A549 (cell line): Measurements from ENCODE around the gene DDIAS. TPM values are rescaled to one million over a fixed set of nuclear protein-coding genes. Genes with fewer than 3 reads are reported as not detected.

Experiments used
- ATAC-seq, 2 experiments: fragments of 200-7000 bp in 1 of 2; fragments of >200 bp in 1 of 2; cut with Nextera tagmentation in 1 of 2; cut with Tn5 transposase in 1 of 2; 3 replicates each; pipeline versions ENCODE4 v1.8.0 to v1.9.1; 2018 to 2020; ENCODE audit warnings: mild to moderate bottlenecking in 1 of 2, moderate library complexity in 1 of 2
- CTCF ChIA-PET: fragments of 300-600 bp; sonication (Branson Sonifier 250); formaldehyde crosslinking; extraction: SDS; loops from one replicate; lab custom pipeline; 2021; ENCODE audit warnings: antibody characterized with exemption, inconsistent platforms; lab: Yijun Ruan, JAX
- POLR2A ChIA-PET: fragments of 350-600 bp; formaldehyde crosslinking; extraction: SDS; loops from one replicate; lab custom pipeline; 2021; ENCODE audit warnings: antibody characterized with exemption, inconsistent platforms; lab: Yijun Ruan, JAX
- DNase-seq, 2 experiments: peaks; one replicate each; pipeline versions ENCODE4 v3.0.0 to v3.0.0-alpha.2; 2011 to 2016; ENCODE audit warnings: low read depth in 1 of 2, low spot score in 1 of 2
- FAIRE-seq: peaks from 2 replicates; lab custom pipeline; 2011; peaks lifted over from hg19 to GRCh38; lab: Jason Lieb, UNC
- H3K27ac ChIP-seq, 2 experiments: fragments of >200 bp; sonication (Bioruptor Twin); formaldehyde crosslinking; 3 replicates each; pipeline ENCODE4 v1.5.1; 2016 to 2017
- H3K4me1 ChIP-seq: fragments of >200 bp; sonication (Bioruptor Twin); formaldehyde crosslinking; 3 replicates; pipeline ENCODE4 v1.6.1; 2016
- H3K4me2 ChIP-seq: fragments of >200 bp; sonication (Bioruptor Twin); formaldehyde crosslinking; 3 replicates; pipeline ENCODE4 v1.6.1; 2016
- H3K4me3 ChIP-seq: fragments of >200 bp; sonication (Bioruptor Twin); formaldehyde crosslinking; 3 replicates; pipeline ENCODE4 v1.5.1; 2016
- H3K9me3 ChIP-seq: fragments of >200 bp; sonication (Bioruptor Twin); formaldehyde crosslinking; 3 replicates; pipeline ENCODE4 v1.6.1; 2016
- BCL3 ChIP-seq: fragments of >200 bp; sonication (Bioruptor Twin); formaldehyde crosslinking; IDR thresholded peaks from 3 replicates; pipeline ENCODE4 v1.6.1; 2016
- BHLHE40 ChIP-seq: IDR thresholded peaks from 2 replicates; pipeline ENCODE4 v1.6.1; 2012; ENCODE audit warnings: low read depth, low read length, inconsistent platforms
- ELK1 ChIP-seq: fragments of 150-350 bp; IDR thresholded peaks from 2 replicates; pipeline ENCODE4 v1.6.1; 2014; ENCODE audit warnings: low read depth, mild to moderate bottlenecking, low read length
- ESRRA ChIP-seq: fragments of 150-350 bp; IDR thresholded peaks from 2 replicates; pipeline ENCODE4 v1.6.1; 2014; ENCODE audit warnings: mild to moderate bottlenecking, low read length, borderline replicate concordance
- FOSL2 ChIP-seq, 2 experiments: fragments of 450-650 bp in 1 of 2; fragments of >200 bp in 1 of 2; sonication (Bioruptor Twin) in 1 of 2; formaldehyde crosslinking; IDR thresholded peaks; 2 replicates each; pipeline versions ENCODE4 v1.5.0 to v1.6.1; 2016 to 2020; ENCODE audit warnings: mild to moderate bottlenecking in 1 of 2, moderate library complexity in 1 of 2
- GATA3 ChIP-seq: IDR thresholded peaks from 2 replicates; pipeline ENCODE4 v1.6.1; 2012; ENCODE audit warnings: borderline replicate concordance
- HDAC2 ChIP-seq: fragments of 200-600 bp; sonication (generic); IDR thresholded peaks from 2 replicates; pipeline ENCODE4 v1.6.1; 2016
- HES2 ChIP-seq: fragments of >200 bp; sonication (Bioruptor Twin); formaldehyde crosslinking; IDR thresholded peaks from 2 replicates; pipeline ENCODE4 v1.6.1; 2016
- HEYL ChIP-seq: fragments of 250-450 bp; sonication (Bioruptor Pico); IDR thresholded peaks from 2 replicates; pipeline ENCODE4 v1.8.0; 2021; ENCODE audit warnings: mild to moderate bottlenecking, moderate library complexity
- HOXB5 ChIP-seq: fragments of 250-450 bp; sonication (Bioruptor Pico); IDR thresholded peaks from 2 replicates; pipeline ENCODE4 v1.5.0; 2020; ENCODE audit warnings: mild to moderate bottlenecking, moderate library complexity
- JUN ChIP-seq, 2 experiments: fragments of >200 bp; sonication (Bioruptor Twin); formaldehyde crosslinking; IDR thresholded peaks; 2 replicates in 1 of 2; 3 replicates in 1 of 2; pipeline ENCODE4 v1.6.1; 2016 to 2017
- JUNB ChIP-seq: fragments of >200 bp; sonication (Bioruptor Twin); formaldehyde crosslinking; IDR thresholded peaks from 2 replicates; pipeline ENCODE4 v1.6.1; 2016
- KDM1A ChIP-seq: fragments of 200-600 bp; sonication (generic); IDR thresholded peaks from 2 replicates; pipeline ENCODE4 v1.6.1; 2016; ENCODE audit warnings: low read depth, mild to moderate bottlenecking
- MAFK ChIP-seq: fragments of 450-650 bp; IDR thresholded peaks from 2 replicates; pipeline ENCODE4 v1.6.1; 2014; ENCODE audit not compliant: partially characterized antibody
- NPAS2 ChIP-seq: fragments of 250-450 bp; sonication (Bioruptor Pico); IDR thresholded peaks from 2 replicates; pipeline ENCODE4 v1.8.0; 2022; ENCODE audit warnings: mild to moderate bottlenecking, moderate library complexity, borderline replicate concordance
- POLR2A ChIP-seq: IDR thresholded peaks from 2 replicates; pipeline ENCODE4 v1.6.1; 2012; ENCODE audit warnings: mild to moderate bottlenecking, low read length
- RCOR1 ChIP-seq: fragments of 150-350 bp; IDR thresholded peaks from 2 replicates; pipeline ENCODE4 v1.6.1; 2014; ENCODE audit warnings: antibody characterized with exemption, low read length, low read depth
- USF2 ChIP-seq: fragments of 450-650 bp; IDR thresholded peaks from 2 replicates; pipeline ENCODE4 v1.6.1; 2014; ENCODE audit warnings: antibody characterized with exemption
- WGBS: methylation state at CpG from one replicate; pipeline ENCODE4 v1.1.6; 2017; ENCODE audit errors: missing lambda C conversion rate; 5-methylcytosine and 5-hydroxymethylcytosine counted together
- polyA plus RNA-seq, 4 experiments: library from polyadenylated mRNA; depleted of rRNA in 3 of 4; stranded (reverse); fragments of >200 nt; fragmentation: RNase III in 1 of 4; extraction: RNeasy Plus Mini Kit Qiagen cat#74134 plus additional on column Dnase treatment in 1 of 4; gene quantifications; 2 replicates in 3 of 4; 3 replicates in 1 of 4; pipeline ENCODE4 v1.2.3, GENCODE V29; 2011 to 2017

DDIAS gene
- polyA plus RNA-seq, 2 of the 4 experiments (the other 2 are of a cell fraction): 14.7 to 23.9 TPM

GRCh38 chr11:82858133-82858532, 43.4 kb upstream of the DDIAS start:
- peaks cover 25% of the 10 kb centered on the region; the same call in 2 of the 3 replicates for H3K4me1 ChIP-seq
- 51% methylated on average over 2 of the region's 2 CpGs for WGBS
- H3K9me3 ChIP-seq: no peaks in the 10 kb centered on the region
- peak; percentile 76 to 79; a peak in 5 of 6 replicates for ATAC-seq
- H3K27ac ChIP-seq: peak overlapping the region; percentile 51 to 82
- peak overlapping the region; percentile 65 for H3K4me2 ChIP-seq
- ChIA-PET CTCF (interaction anchor here (3.1 kb wide), 1 partner anchor 9 kb away, joined by 22 read pairs; no protein-coding TSS in a partner anchor), POLR2A (no interaction called here)
- peak in 1 of 2 experiments; percentile 5 for DNase-seq
- TF ChIP-seq KDM1A (0 out of 2 replicates have a peak, but pooled peaks have one; percentile 30), HEYL (CRISPR knock-in tag) (no peak)
- FAIRE-seq: no peak
- H3K4me3 ChIP-seq: no peak overlapping the region

- peak in 1 of 2 experiments; percentile 8 for DNase-seq
- POLR2A ChIA-PET: no interaction called here
Observed at GRCh38 chr11:82858556-82859091, 42.9 kb upstream of the DDIAS start.

GRCh38 chr11:82859750-82860149, 41.8 kb upstream of the DDIAS start:
- DNase-seq (no peak), ATAC-seq (no peak), FAIRE-seq (no peak)
- H3K9me3 ChIP-seq: no peaks in the 10 kb centered on the region
- no peak for TF ChIP-seq BCL3
- no peak for TF ChIP-seq JUN (IDR thresholded peaks at IDR 0.05)
- TF ChIP-seq HES2: no peak
- TF ChIP-seq JUNB: no peak
- TF ChIP-seq NPAS2 (CRISPR knock-in tag): no peak
- TF ChIP-seq USF2: no peak
- TF ChIP-seq BHLHE40: no peak
- TF ChIP-seq HEYL (CRISPR knock-in tag): no peak
- no peak for TF ChIP-seq ELK1
- no peak for TF ChIP-seq HOXB5 (CRISPR knock-in tag)
- TF ChIP-seq ESRRA: no peak
- no peak for TF ChIP-seq HDAC2
- no peak for TF ChIP-seq FOSL2 (IDR thresholded peaks at IDR 0.05)
- no peak for TF ChIP-seq FOSL2 (CRISPR knock-in tag; IDR thresholded peaks at IDR 0.05)
- no peak for TF ChIP-seq RCOR1
- no peak for TF ChIP-seq POLR2A
- H3K4me2 ChIP-seq: peak overlapping the region; percentile 65; the same call in 2 of the 3 replicates
- ChIA-PET POLR2A (no interaction called here), CTCF (interaction anchor here (1.2 to 3.1 kb wide), 5 partner anchors 8 to 142 kb away, joined by 3 to 22 read pairs (median 4); partner anchors contain the start of gene PRCP)
- no peak overlapping the region for H3K27ac ChIP-seq
- H3K4me3 ChIP-seq: no peak overlapping the region
- 81% methylated on average over 2 of the region's 2 CpGs for WGBS
- peaks cover 33% of the 10 kb centered on the region for H3K4me1 ChIP-seq

More at GRCh38 chr11:82858556-82859091, 42.9 kb upstream of the DDIAS start:
- Histone ChIP-seq H3K9me3 (no peaks in the 10 kb centered on the region), H3K4me1 (peaks cover 25% of the 10 kb centered on the region; the same call in 2 of the 3 replicates), H3K27ac (peak overlapping the region; percentile 51 to 82), H3K4me2 (peak overlapping the region; percentile 65), H3K4me3 (no peak overlapping the region)
- TF ChIP-seq USF2 (no peak), ELK1 (no peak), FOSL2 (IDR thresholded peaks at IDR 0.05) (no peak), FOSL2 (CRISPR knock-in tag; IDR thresholded peaks at IDR 0.05) (peak; percentile 41; the same call in 1 of the 2 replicates), JUNB (0 out of 2 replicates have a peak, but pooled peaks have one; percentile 44), MAFK (no peak), GATA3 (peak; percentile 60; the same call in 1 of the 2 replicates)
- 2% methylated on average over 1 of the region's 1 CpG for WGBS
- ATAC-seq (peak; percentile 89 to 91), FAIRE-seq (peak; percentile 32)
- CTCF ChIA-PET: interaction anchor here (1.6 to 3.1 kb wide), 2 partner anchors 9 to 42 kb away, joined by 4 to 22 read pairs; partner anchors contain the start of gene PRCP
